Stimulated activated CD4-positive, alpha-beta T cell treated with anti-CD3 and anti-CD28 coated beads, Interleukin-2, amount 100 ng/mL, for 48 hours (primary cell): ENCODE data around the gene PDE6H.

Source experiments
- DNase-seq, 2 donors: peaks; one replicate each; pipeline ENCODE4 v3.0.0-alpha.2; 2020

The PDE6H gene

DNA sequence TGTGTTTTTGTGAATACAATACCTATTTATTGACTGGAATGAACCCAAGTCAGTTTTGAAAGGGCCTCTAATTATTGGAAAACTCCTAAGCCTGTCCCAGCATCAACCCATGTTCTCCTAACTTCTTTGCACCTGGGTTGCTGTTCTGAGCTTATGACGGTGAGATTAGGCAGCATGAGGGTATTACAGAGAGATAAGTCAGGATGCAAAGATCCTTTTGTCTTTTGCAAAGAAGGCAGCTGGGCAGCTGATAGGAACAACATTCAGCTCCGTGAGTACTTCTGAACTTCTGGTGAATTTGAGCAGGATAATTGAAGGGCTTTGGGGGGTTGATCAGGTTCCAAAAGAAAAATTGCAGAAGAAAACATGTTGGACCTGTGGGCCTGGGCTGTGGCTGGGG, at the start of gene PDE6H:
PDE6H (plus strand) TSS at position 227 of the 400 bp plus-strand sequence. CDS start 4,971 bp downstream, outside the sequence.
- DNase-seq: no peak

DNA sequence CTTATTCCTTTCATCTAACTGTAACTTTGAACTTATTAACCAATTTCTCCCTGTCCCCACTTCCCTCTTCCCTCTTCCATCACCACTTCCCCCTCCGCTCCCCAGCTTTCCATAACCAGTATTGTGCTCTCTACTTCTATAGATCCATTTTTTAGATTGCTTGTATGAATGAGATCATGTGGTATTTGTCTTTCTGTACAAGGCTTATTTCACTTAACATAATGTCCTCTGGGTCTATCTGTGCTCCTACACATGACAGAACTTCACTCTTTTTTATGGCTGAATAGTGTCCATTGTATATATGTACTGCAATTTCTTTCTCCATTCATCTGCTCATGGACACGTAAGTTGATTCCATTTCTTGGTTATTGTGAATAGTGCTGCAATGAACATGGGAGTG, 48.9 kb upstream of the PDE6H start:
- no peak for DNase-seq

DNA sequence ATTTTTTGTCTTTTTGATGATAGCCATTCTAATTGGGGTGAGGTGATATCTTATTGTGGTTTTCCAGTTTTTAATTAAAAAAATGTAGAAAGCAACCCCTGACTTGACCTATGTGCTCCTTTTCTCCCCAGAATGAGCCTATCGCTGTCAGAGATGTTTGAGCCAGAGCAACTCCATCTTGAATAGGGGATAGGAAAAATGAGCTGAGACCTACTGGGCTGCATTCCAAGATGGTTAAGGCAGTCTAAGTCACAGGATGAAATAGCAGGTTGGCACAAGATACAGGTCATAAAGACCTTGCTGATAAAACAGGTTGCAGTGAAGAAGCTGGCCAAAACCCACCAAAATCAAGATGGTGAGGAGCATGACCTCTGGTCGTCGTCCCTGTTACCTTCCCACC, 48.3 kb upstream of the PDE6H start:
- DNase-seq: no peak

GRCh38 chr12:14927267-14927666, 45.6 kb upstream of the PDE6H start:
- no peak for DNase-seq

DNA sequence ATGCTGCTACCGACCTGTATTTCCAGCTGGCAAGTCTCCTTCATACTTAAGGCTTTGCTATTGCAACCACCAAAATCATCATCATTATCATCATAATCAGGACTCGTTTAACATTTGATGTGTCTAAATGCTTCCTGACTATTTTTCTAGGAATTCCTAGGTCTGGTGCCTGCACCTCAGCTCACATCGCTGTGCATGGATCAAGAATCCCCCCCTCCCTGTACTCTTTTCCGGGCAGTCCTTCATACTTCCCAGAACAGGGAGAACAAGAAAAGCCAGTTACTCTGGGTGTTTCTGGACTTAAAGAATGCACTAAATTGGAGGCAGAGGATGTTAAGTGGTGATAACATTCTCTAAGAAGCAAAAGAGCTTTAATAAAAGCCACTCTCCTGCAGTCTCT, 43.9 kb upstream of the PDE6H start:
- DNase-seq: no peak

DNA sequence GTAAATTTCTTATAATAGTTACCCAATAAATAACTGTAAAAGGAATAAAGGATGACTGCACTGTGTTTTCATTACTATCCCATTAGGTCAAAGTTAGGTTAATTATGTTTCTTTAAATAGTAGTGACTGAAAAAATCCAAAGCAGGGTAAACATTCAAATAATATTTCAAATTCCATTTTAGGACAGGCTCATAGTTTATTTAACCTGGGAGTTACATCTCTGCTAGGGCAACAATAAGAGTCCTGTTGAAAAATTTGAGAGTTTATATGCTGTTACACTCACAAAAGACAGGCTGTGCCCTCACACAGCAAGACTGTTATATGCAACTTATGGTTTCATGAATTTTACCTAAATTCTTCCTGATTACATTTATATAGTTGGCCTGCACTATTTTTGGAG, 42.5 kb upstream of the PDE6H start:
- no peak for DNase-seq

GRCh38 chr12:14931359-14931758, 41.5 kb upstream of the PDE6H start:
- DNase-seq: no peak

- DNase-seq: no peak
These were observed 40.9 kb upstream of the PDE6H start for GRCh38 chr12:14931791-14932560.

DNA sequence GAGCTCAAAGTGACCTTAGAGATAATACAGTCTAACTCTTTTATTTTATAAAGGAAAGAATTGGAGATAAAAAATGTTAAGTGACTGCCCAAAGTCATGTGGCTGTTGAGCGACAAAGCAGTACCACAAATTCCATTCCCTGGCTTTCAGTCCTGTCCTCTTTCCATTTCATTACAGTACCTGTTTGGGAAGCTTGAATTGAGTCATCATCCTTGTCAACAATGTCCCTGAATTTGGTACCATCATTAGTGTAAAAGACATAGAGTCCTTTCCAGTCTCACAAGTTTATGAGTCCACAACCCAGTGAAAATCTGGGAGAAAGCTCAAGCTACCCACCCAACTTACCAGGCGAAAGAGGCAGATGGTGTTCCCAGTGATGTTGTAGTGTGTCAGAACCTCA, 38.3 kb upstream of the PDE6H start:
- DNase-seq: no peak

DNA sequence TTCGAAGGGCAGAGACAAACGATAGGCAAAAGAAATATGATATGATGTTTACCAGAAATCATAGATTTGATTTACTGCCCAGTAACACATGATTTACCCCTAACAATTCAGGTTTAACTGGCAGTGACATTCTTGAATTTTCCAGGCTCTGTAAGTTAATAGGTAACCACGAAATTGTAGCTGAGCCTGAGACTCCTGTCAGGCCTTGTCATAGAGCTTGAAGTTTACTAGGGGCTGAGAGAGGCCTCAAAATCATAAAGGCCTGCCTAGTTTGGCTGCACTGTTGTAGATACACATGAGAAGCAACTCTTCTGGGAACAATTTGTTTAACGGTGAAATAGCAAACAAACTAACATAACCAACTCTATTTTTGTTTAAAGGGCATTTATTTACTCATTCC, 37.8 kb upstream of the PDE6H start:
- no peak for DNase-seq

DNA sequence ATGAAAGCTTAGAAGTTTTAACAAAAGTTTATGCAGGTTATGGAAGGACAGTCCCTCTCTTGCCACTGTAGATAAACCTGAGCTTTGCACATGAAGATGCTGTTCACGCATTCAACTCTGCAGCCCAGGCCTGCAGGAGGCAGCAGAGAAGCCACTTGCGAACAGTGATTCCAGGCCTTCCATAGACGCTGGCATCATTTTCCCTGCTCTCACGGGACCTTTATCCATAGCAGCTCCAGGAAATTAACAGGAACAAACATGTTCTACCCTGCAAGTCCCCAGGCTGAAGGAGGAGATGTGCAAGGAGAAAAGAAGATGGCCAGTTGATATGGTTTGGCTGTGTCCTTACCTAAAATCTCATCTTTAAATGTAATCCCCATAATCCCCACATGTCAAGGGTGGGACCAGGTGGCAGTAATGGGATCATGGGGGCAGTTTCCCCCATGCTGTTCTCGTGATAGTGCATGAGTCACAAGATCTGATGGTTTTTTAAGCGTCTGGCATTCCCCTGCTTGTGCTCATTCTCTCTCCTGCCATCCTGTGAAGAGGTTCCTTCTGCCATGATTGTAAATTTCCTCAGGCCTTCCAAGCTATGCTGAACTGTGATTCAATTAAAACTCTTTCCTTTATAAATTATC, 36.5 kb upstream of the PDE6H start:
- no peak for DNase-seq

DNA sequence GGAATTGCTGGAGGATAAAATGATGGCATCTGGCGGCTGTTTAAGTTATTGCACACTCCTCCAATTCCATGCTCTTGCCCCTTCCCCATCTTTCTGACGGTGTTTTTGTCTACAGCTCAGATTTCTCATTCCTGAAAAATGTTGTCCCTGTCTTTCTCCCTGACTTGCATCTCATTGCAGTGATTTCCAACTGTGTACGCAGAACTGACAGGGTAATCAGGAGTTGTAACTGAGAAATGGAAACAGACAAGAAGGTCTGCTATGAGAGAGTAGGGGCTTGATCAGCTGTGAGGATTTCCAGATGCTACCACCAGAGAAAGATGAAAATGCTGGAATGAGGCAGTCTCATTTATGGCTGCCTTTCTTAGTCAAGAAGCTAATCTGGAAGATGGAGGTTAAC, 35.8 kb upstream of the PDE6H start:
- no peak for DNase-seq

DNA sequence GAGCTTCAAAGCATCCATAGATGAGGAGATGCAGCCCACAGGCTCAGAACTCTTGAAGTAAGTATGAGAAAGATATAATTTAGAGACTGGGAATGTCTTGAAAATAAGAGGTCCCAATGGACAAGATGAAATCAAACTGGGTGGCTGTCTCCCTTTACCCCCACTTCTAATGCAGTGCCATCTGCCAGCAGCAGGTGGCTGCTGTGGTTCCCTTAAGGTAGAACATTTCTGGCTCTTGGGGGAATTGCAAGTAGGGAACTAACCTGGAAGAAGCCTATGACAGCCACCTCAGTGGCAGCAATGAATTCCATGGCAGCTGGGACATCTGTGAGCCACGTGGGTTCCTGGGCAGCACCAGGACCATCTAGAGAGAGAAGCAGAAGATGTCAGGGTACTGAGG, 35.2 kb upstream of the PDE6H start:
- no peak for DNase-seq

- DNase-seq: no peak
These were observed 34.5 kb upstream of the PDE6H start, which contains the start of gene ERP27 for GRCh38 chr12:14938301-14938700. ERP27 (minus strand) TSS chr12:14938537; CDS start chr12:14938508, 29 bp downstream.

DNA sequence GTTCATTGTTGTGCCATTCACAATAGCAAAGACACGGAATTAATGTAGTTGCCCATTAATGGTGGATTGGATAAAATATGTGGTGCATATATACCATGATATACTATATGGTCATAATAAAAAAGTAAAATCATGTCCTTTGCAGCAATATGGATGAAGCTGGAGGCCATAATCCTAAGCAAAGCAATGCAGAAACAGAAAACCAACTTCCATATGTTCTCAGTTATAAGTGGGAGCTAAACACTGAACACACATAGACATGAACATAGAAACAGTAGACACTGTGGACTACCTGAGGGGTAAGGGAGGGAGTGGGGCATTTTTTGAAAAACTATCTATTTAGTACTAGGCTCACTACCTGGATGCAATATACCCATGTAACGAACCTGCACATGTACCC, 31.5 kb upstream of the PDE6H start:
- DNase-seq: no peak

DNA sequence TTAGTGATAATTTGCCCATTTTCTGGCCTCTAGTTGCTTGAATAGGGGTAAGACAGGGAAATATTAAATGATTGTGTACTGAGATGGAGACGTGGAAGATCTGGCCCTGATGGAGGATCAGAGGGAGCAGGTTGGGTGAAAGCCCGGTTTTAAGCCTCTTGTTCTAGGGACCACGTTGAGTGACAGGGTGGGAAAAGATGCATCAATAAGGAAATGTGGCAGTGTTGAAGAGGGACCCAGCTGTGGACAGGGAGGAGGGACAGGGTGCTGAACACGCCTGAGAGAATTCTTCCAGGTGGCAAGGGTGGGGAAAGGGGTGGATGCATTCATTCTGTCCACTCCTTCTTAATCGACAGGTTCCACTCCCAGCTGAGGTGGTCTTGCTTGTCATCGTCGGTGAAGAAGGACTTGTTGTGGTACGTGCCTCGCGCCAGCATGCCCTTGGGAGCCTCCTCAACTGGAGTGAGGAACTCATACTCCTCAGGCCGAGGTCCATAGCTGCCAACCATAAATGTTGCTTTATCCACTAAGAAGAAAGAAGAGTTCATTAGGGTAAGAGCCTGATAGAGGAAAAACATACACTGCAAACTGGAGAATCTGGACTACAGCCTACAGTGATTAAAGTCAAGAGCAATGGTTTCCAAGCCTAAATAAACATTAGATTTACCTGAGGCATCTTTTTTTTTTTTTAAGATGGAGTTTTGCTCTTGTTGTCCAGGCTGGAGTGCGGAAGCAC, 30.5 kb upstream of the PDE6H start:
- DNase-seq: no peak

GRCh38 chr12:14946162-14946561, 26.7 kb upstream of the PDE6H start:
- no peak for DNase-seq

GRCh38 chr12:14946861-14947260, 26.0 kb upstream of the PDE6H start:
- no peak for DNase-seq

DNA sequence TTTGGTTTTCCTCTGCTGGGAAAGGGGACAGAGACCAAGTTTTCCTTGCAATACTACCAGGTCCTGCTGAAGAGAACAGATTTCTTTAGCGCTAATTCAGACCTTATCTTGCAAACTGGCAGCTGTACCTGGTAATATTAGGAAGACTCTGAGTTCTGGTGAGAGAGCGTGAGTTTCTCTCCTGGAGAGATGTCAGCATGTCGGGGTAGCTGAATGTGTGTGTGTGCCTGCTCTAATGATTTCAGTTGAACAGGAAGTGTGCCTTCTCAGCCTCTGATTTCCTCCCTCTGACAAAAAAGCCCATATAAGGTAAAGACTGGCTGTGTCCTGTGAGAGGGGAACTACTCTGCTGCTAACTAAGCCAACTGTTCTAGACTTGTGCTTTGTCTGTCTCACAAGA, 24.2 kb upstream of the PDE6H start:
- DNase-seq: no peak

GRCh38 chr12:14949631-14950030, 23.2 kb upstream of the PDE6H start:
- DNase-seq: no peak

DNA sequence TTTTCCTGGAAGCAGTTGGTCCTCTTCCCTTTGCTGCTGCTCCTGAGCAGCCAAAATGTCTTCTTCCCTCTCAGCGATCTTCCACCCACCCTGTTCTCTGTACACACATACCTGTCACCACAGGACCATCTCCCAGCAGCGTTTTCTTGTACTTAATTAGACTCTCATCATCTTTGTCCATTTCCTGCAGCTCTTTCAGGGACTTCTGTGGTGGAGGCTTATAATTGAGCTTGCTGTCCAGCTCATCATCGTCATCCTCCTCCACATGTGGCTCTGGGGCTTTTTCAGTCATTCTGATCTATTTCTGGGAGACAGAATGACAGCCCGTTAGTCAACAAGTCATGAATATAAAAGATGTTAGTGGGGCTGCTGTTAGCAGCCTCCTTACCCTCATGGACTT, 22.4 kb upstream of the PDE6H start:
- DNase-seq: no peak

DNA sequence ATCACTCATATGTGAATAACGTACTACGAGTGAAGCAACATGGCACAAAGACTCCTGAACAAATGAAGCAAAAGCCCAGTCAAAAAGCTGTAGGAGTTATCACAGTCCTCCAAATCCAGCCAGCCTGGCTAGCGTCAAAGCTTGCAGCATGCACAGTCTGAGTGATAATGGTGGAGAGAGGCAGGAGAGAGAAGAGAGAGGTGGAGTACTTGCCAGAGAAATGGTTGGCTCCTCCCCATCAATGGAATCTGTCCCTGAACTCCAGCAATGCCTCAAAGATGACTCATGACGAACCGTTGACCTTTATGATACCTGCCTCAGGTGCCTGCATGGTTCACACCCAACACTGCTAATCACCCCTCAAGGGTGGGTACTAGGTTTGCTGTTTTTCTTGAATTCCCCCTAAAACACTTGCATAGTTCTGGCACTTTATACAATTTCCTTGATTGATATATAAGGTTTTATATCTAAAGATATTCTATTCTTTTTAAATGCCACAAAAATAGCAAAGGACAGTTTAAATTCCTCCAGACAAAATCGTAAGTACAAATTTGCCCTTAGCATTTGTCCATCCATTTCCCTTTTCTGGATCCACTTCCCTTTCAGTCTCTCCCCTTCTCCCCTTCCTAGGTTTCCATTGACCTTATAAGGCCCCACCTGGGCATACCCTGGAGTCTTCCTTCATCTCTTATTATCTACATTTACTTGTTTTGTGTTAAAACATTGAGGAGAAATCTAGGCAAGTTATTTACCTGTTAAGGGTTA, 21.7 kb upstream of the PDE6H start:
- DNase-seq: no peak

- no peak for DNase-seq
These were observed 21.0 kb upstream of the PDE6H start for GRCh38 chr12:14951851-14952250.
